ENCODE data around the gene PLEKHM1. TPM values are rescaled to one million over a fixed set of nuclear protein-coding genes. Genes with fewer than 3 reads are reported as not detected.
"Not testable (repeated sequence)": the region's sequence is repeated elsewhere in the genome, so short reads cannot be mapped to it uniquely, and the experiment has no call there.

The PLEKHM1 gene
- total and polyA plus RNA-seq, 4 donors = 11.6 to 30.0 (median 16.8) TPM

- H3K4me3 ChIP-seq (ENCODE audit: low read depth, low read length); H3K27ac ChIP-seq (ENCODE audit: low read depth, low read length); H3K4me1 ChIP-seq (ENCODE audit: control insufficient read depth, insufficient read depth, low read length); DNase-seq (ENCODE audit: low read depth in 4 of 6, low spot score in 6 of 6); H3K27me3 ChIP-seq (ENCODE audit: control insufficient read depth, insufficient read depth, low read length); H3K36me3 ChIP-seq (ENCODE audit: control insufficient read depth, insufficient read depth, low read length); H3K9me3 ChIP-seq (ENCODE audit: control insufficient read depth, insufficient read depth, low read length): not testable (repeated sequence)
- 100% methylated on average over 2 of the region's 3 CpGs for WGBS (ENCODE audit: insufficient coverage)
These were observed 6.0 kb upstream of the PLEKHM1 start for GRCh38 chr17:45496507-45496906.

GRCh38 chr17:45494556-45494955 lies 4.0 kb upstream of the PLEKHM1 start:
- not testable (repeated sequence) for H3K27me3 ChIP-seq (ENCODE audit: control insufficient read depth, insufficient read depth, low read length); H3K36me3 ChIP-seq (ENCODE audit: control insufficient read depth, insufficient read depth, low read length); H3K9me3 ChIP-seq (ENCODE audit: control insufficient read depth, insufficient read depth, low read length); DNase-seq (ENCODE audit: low read depth in 4 of 6, low spot score in 6 of 6); H3K4me1 ChIP-seq (ENCODE audit: control insufficient read depth, insufficient read depth, low read length); H3K27ac ChIP-seq (ENCODE audit: low read depth, low read length); H3K4me3 ChIP-seq (ENCODE audit: low read depth, low read length)
- WGBS (ENCODE audit: insufficient coverage) = 71% methylated on average over 1 of the region's 5 CpGs

GRCh38 chr17:45492156-45492555 lies 1.6 kb upstream of the PLEKHM1 start:
- not testable (repeated sequence) for DNase-seq (ENCODE audit: low read depth in 4 of 6, low spot score in 6 of 6); H3K4me1 ChIP-seq (ENCODE audit: control insufficient read depth, insufficient read depth, low read length); H3K9me3 ChIP-seq (ENCODE audit: control insufficient read depth, insufficient read depth, low read length); H3K27me3 ChIP-seq (ENCODE audit: control insufficient read depth, insufficient read depth, low read length); H3K27ac ChIP-seq (ENCODE audit: low read depth, low read length); H3K4me3 ChIP-seq (ENCODE audit: low read depth, low read length); H3K36me3 ChIP-seq (ENCODE audit: control insufficient read depth, insufficient read depth, low read length)
- 88% methylated on average over 1 of the region's 4 CpGs for WGBS (ENCODE audit: insufficient coverage)

- peak in 1 of 6 donors; percentile 2 for DNase-seq (ENCODE audit: low read depth in 4 of 6, low spot score in 6 of 6)
- not testable (repeated sequence) for H3K27me3 ChIP-seq (ENCODE audit: control insufficient read depth, insufficient read depth, low read length); H3K4me1 ChIP-seq (ENCODE audit: control insufficient read depth, insufficient read depth, low read length); H3K9me3 ChIP-seq (ENCODE audit: control insufficient read depth, insufficient read depth, low read length); H3K27ac ChIP-seq (ENCODE audit: low read depth, low read length); H3K36me3 ChIP-seq (ENCODE audit: control insufficient read depth, insufficient read depth, low read length)
- peak overlapping the region; percentile 49 for H3K4me3 ChIP-seq (ENCODE audit: low read depth, low read length)
- under 1% methylated on average over 19 of the region's 30 CpGs for WGBS (ENCODE audit: insufficient coverage)
These were observed 323 bp downstream of the PLEKHM1 start for GRCh38 chr17:45490198-45490597.

GRCh38 chr17:45487704-45488103 lies 2.8 kb downstream of the PLEKHM1 start:
- no CpG with 5 or more reads among the region's 2 CpGs for WGBS (ENCODE audit: insufficient coverage)
- not testable (repeated sequence) for H3K4me3 ChIP-seq (ENCODE audit: low read depth, low read length)

GRCh38 chr17:45483591-45484216 lies 6.8 kb downstream of the PLEKHM1 start:
- 100% methylated on average over 2 of the region's 5 CpGs for WGBS (ENCODE audit: insufficient coverage)

More at GRCh38 chr17:45487704-45488103, 2.8 kb downstream of the PLEKHM1 start:
- not testable (repeated sequence) for H3K4me1 ChIP-seq (ENCODE audit: control insufficient read depth, insufficient read depth, low read length); H3K9me3 ChIP-seq (ENCODE audit: control insufficient read depth, insufficient read depth, low read length); H3K27me3 ChIP-seq (ENCODE audit: control insufficient read depth, insufficient read depth, low read length); H3K27ac ChIP-seq (ENCODE audit: low read depth, low read length); H3K36me3 ChIP-seq (ENCODE audit: control insufficient read depth, insufficient read depth, low read length)
- DNase-seq (ENCODE audit: low read depth in 4 of 6, low spot score in 6 of 6) = peak in 1 of 6 donors; percentile 6

GRCh38 chr17:45483177-45483576 lies 7.3 kb downstream of the PLEKHM1 start:
- no CpG with 5 or more reads among the region's 3 CpGs for WGBS (ENCODE audit: insufficient coverage)
- H3K9me3 ChIP-seq (ENCODE audit: control insufficient read depth, insufficient read depth, low read length); H3K27ac ChIP-seq (ENCODE audit: low read depth, low read length); DNase-seq (ENCODE audit: low read depth in 4 of 6, low spot score in 6 of 6); H3K4me3 ChIP-seq (ENCODE audit: low read depth, low read length); H3K36me3 ChIP-seq (ENCODE audit: control insufficient read depth, insufficient read depth, low read length); H3K4me1 ChIP-seq (ENCODE audit: control insufficient read depth, insufficient read depth, low read length); H3K27me3 ChIP-seq (ENCODE audit: control insufficient read depth, insufficient read depth, low read length): not testable (repeated sequence)

More at GRCh38 chr17:45483591-45484216, 6.8 kb downstream of the PLEKHM1 start:
- H3K27ac ChIP-seq (ENCODE audit: low read depth, low read length); DNase-seq (ENCODE audit: low read depth in 4 of 6, low spot score in 6 of 6); H3K27me3 ChIP-seq (ENCODE audit: control insufficient read depth, insufficient read depth, low read length); H3K4me3 ChIP-seq (ENCODE audit: low read depth, low read length); H3K4me1 ChIP-seq (ENCODE audit: control insufficient read depth, insufficient read depth, low read length); H3K36me3 ChIP-seq (ENCODE audit: control insufficient read depth, insufficient read depth, low read length); H3K9me3 ChIP-seq (ENCODE audit: control insufficient read depth, insufficient read depth, low read length): not testable (repeated sequence)

GRCh38 chr17:45482317-45482716 lies 8.2 kb downstream of the PLEKHM1 start:
- DNase-seq (ENCODE audit: low read depth in 4 of 6, low spot score in 6 of 6); H3K27ac ChIP-seq (ENCODE audit: low read depth, low read length); H3K9me3 ChIP-seq (ENCODE audit: control insufficient read depth, insufficient read depth, low read length); H3K27me3 ChIP-seq (ENCODE audit: control insufficient read depth, insufficient read depth, low read length); H3K36me3 ChIP-seq (ENCODE audit: control insufficient read depth, insufficient read depth, low read length); H3K4me3 ChIP-seq (ENCODE audit: low read depth, low read length); H3K4me1 ChIP-seq (ENCODE audit: control insufficient read depth, insufficient read depth, low read length): not testable (repeated sequence)
- 20% methylated on average over 1 of the region's 4 CpGs for WGBS (ENCODE audit: insufficient coverage)

GRCh38 chr17:45475436-45475835 lies 15.1 kb downstream of the PLEKHM1 start:
- H3K4me3 ChIP-seq (ENCODE audit: low read depth, low read length); H3K9me3 ChIP-seq (ENCODE audit: control insufficient read depth, insufficient read depth, low read length); DNase-seq (ENCODE audit: low read depth in 4 of 6, low spot score in 6 of 6); H3K27ac ChIP-seq (ENCODE audit: low read depth, low read length); H3K4me1 ChIP-seq (ENCODE audit: control insufficient read depth, insufficient read depth, low read length); H3K27me3 ChIP-seq (ENCODE audit: control insufficient read depth, insufficient read depth, low read length): not testable (repeated sequence)
- H3K36me3 ChIP-seq (ENCODE audit: control insufficient read depth, insufficient read depth, low read length) = peaks cover 13% of the 10 kb centered on the region
- 100% methylated on average over 7 of the region's 14 CpGs for WGBS (ENCODE audit: insufficient coverage)

- H3K9me3 ChIP-seq (ENCODE audit: control insufficient read depth, insufficient read depth, low read length); H3K4me1 ChIP-seq (ENCODE audit: control insufficient read depth, insufficient read depth, low read length); H3K27me3 ChIP-seq (ENCODE audit: control insufficient read depth, insufficient read depth, low read length); DNase-seq (ENCODE audit: low read depth in 4 of 6, low spot score in 6 of 6); H3K27ac ChIP-seq (ENCODE audit: low read depth, low read length); H3K4me3 ChIP-seq (ENCODE audit: low read depth, low read length): not testable (repeated sequence)
- WGBS (ENCODE audit: insufficient coverage) = no CpG with 5 or more reads among the region's 3 CpGs
- peaks cover 16% of the 10 kb centered on the region for H3K36me3 ChIP-seq (ENCODE audit: control insufficient read depth, insufficient read depth, low read length)
These were observed 18.3 kb downstream of the PLEKHM1 start for GRCh38 chr17:45472249-45472648.
